NB4 (cell line): ENCODE data around the gene CHST14.

Experiments
- POLR2A ChIP-seq: IDR thresholded peaks from 2 replicates; pipeline ENCODE4 v1.6.1; 2011; ENCODE audit warnings: mild to moderate bottlenecking; ENCODE audit not compliant: insufficient read length; ENCODE audit errors: extremely low read depth
- TF ChIP-seq, protein P1 (sequence below): IDR thresholded peaks from one replicate; pipeline ENCODE4 v1.5.1; 2012; ENCODE audit warnings: low read depth, low read length

DNA sequence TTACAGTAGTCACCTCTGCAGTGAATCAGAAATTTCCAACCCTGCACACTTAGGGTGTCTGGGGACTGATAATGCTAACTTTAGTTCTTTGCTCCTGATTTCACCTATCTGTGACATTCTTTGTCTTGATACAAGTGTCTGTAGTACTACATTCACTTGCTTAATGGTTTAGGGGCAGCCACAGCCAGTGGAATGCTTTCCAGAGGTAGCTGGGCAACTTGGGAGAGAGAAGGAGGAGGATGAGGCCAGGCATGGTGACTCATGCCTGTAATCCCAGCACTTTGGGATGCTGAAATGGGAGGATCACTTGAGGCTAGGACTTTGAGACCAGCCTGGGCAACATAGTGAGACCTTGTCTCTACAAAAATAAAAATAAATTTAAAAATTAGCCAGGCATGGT, 21.5 kb upstream of the CHST14 start:
- TF ChIP-seq, protein P1, sequence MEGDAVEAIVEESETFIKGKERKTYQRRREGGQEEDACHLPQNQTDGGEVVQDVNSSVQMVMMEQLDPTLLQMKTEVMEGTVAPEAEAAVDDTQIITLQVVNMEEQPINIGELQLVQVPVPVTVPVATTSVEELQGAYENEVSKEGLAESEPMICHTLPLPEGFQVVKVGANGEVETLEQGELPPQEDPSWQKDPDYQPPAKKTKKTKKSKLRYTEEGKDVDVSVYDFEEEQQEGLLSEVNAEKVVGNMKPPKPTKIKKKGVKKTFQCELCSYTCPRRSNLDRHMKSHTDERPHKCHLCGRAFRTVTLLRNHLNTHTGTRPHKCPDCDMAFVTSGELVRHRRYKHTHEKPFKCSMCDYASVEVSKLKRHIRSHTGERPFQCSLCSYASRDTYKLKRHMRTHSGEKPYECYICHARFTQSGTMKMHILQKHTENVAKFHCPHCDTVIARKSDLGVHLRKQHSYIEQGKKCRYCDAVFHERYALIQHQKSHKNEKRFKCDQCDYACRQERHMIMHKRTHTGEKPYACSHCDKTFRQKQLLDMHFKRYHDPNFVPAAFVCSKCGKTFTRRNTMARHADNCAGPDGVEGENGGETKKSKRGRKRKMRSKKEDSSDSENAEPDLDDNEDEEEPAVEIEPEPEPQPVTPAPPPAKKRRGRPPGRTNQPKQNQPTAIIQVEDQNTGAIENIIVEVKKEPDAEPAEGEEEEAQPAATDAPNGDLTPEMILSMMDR: no peak
- TF ChIP-seq POLR2A: no peak
